Loucy (cell line): Measurements from ENCODE around the gene PUM1.

Source experiments
- H2AFZ ChIP-seq: fragments of 200-600 bp; sonication (generic); 2 replicates; pipeline ENCODE4 v1.6.0; 2016; ENCODE audit warnings: antibody characterized with exemption, mild to moderate bottlenecking, low read length, moderate library complexity
- H3F3A ChIP-seq: fragments of 200-600 bp; 2 replicates; pipeline ENCODE4 v1.6.0; 2016; ENCODE audit warnings: antibody characterized with exemption, low read depth, mild to moderate bottlenecking
- H3K27me3 ChIP-seq: fragments of 200-600 bp; sonication (generic); 2 replicates; pipeline ENCODE4 v1.6.1; 2014; ENCODE audit warnings: low read length, mild to moderate bottlenecking; ENCODE audit not compliant: insufficient read depth, poor library complexity, severe bottlenecking
- H3K36me3 ChIP-seq: fragments of 200-600 bp; sonication (generic); 2 replicates; pipeline ENCODE4 v1.6.1; 2016; ENCODE audit warnings: low read length; ENCODE audit not compliant: insufficient read depth
- H3K4me1 ChIP-seq: fragments of 200-600 bp; sonication (generic); 2 replicates; pipeline ENCODE4 v1.5.1; 2014; ENCODE audit warnings: low read length, mild to moderate bottlenecking; ENCODE audit not compliant: insufficient read depth, poor library complexity, severe bottlenecking
- H3K4me2 ChIP-seq: fragments of 200-600 bp; sonication (generic); 2 replicates; pipeline ENCODE4 v1.6.0; 2014; ENCODE audit warnings: antibody characterized with exemption, low read length, low read depth, mild to moderate bottlenecking; ENCODE audit not compliant: poor library complexity, severe bottlenecking
- H3K4me3 ChIP-seq: fragments of 200-600 bp; sonication (generic); 2 replicates; pipeline ENCODE4 v1.5.1; 2014; ENCODE audit warnings: low read length, mild to moderate bottlenecking, mixed read lengths; ENCODE audit not compliant: poor library complexity, severe bottlenecking
- H3K79me2 ChIP-seq: fragments of 200-600 bp; sonication (generic); 2 replicates; pipeline ENCODE4 v1.6.1; 2014; ENCODE audit warnings: low read length; ENCODE audit not compliant: insufficient read depth
- H3K9ac ChIP-seq: fragments of 200-600 bp; sonication (generic); 2 replicates; pipeline ENCODE4 v1.6.0; 2014; ENCODE audit warnings: mild to moderate bottlenecking, low read depth, low read length, moderate library complexity; ENCODE audit not compliant: poor library complexity, severe bottlenecking
- H3K9me2 ChIP-seq: fragments of 200-600 bp; sonication (generic); replicated peaks from 2 replicates; pipeline ENCODE4 v1.6.1; 2016; ENCODE audit warnings: low read depth, low read length, mixed read lengths
- H3K9me3 ChIP-seq: fragments of 200-600 bp; sonication (generic); 2 replicates; pipeline ENCODE4 v1.6.1; 2014; ENCODE audit warnings: mild to moderate bottlenecking, antibody characterized with exemption, low read length, low read depth; ENCODE audit not compliant: insufficient read depth
- H4K20me1 ChIP-seq: fragments of 200-600 bp; sonication (generic); 2 replicates; pipeline ENCODE4 v1.6.0; 2014; ENCODE audit warnings: antibody characterized with exemption, low read length, mild to moderate bottlenecking; ENCODE audit not compliant: insufficient read depth, poor library complexity, severe bottlenecking
- EZH2phosphoT487 ChIP-seq: fragments of 200-600 bp; IDR thresholded peaks from 2 replicates; pipeline ENCODE4 v1.6.1; 2018; ENCODE audit warnings: antibody characterized with exemption, mild to moderate bottlenecking, moderate library complexity, borderline replicate concordance
- TF ChIP-seq, protein P1 (sequence below): fragments of 200-600 bp; sonication (generic); conservative IDR thresholded peaks from 2 replicates; pipeline ENCODE4 v1.5.1; 2014; ENCODE audit warnings: mild to moderate bottlenecking, antibody characterized with exemption, low read length

PUM1 gene

DNA sequence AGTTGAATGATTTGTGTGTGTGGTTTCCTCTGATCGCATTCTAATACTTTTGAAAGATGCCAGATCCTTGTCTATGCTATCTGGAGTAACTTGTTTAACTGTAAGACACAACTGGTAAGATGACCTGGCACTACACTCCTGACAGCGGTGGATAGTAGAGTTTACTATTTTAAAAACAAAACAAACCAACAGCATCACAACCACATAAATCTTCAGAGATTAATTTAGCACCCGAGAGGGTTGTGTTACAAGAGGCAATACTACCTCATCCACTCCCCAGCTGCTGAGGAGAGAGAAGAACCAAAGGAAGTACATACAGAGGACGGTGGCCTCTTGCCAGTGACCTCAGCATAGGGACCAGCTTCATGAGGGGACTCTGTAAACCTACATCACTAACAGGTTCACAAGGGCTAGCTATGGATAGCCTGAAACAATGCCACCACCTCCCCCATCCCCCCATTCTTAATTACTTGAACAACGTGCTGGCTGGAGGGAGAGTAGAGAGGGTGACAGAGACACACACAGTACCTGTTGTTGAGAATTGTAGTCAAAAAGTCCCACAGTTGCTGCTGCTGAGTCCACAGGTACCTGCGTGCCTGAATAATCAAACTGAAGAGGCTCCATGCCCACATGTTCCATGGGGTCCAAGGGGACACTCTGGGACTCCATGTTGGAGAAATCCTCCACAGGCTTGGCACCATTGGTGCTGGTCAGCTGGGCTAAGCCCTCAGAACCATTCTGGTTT, 73.5 kb downstream of the PUM1 start:
- Histone ChIP-seq H3K9ac (no peak overlapping the region), H4K20me1 (peaks cover 98% of the 10 kb centered on the region), H3K79me2 (peaks cover 95% of the 10 kb centered on the region), H3K9me3 (no peaks in the 10 kb centered on the region), H3F3A (no peaks in the 10 kb centered on the region; the same call in 1 of the 2 replicates), H2AFZ (no peak overlapping the region), H3K27me3 (no peaks in the 10 kb centered on the region), H3K9me2 (no peaks in the 10 kb centered on the region), H3K4me2 (no peak overlapping the region), H3K4me3 (no peak overlapping the region), H3K36me3 (peaks cover 94% of the 10 kb centered on the region), H3K4me1 (no peaks in the 10 kb centered on the region)
- TF ChIP-seq EZH2phosphoT487 = no peak
- TF ChIP-seq, protein P1, sequence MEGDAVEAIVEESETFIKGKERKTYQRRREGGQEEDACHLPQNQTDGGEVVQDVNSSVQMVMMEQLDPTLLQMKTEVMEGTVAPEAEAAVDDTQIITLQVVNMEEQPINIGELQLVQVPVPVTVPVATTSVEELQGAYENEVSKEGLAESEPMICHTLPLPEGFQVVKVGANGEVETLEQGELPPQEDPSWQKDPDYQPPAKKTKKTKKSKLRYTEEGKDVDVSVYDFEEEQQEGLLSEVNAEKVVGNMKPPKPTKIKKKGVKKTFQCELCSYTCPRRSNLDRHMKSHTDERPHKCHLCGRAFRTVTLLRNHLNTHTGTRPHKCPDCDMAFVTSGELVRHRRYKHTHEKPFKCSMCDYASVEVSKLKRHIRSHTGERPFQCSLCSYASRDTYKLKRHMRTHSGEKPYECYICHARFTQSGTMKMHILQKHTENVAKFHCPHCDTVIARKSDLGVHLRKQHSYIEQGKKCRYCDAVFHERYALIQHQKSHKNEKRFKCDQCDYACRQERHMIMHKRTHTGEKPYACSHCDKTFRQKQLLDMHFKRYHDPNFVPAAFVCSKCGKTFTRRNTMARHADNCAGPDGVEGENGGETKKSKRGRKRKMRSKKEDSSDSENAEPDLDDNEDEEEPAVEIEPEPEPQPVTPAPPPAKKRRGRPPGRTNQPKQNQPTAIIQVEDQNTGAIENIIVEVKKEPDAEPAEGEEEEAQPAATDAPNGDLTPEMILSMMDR = no peak

DNA sequence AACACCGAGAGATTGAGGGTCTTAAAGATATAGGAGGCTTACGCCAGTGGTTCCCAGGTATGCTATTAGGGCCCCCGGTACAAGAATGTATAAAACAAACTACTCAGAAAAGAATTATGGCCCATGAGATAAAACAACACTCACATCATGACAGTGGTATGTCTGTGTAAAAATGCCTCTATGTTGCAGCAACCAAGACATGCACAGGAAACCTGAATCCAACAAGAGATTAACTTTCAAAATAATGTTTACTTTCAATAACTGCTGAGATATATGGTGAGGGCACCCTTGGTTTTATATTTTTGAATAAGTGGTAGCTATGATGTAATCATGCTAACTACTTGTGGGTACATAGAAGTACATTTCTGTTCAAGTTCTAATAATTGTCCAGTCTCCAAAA, 74.9 kb downstream of the PUM1 start:
- Histone ChIP-seq H4K20me1 (peaks cover 96% of the 10 kb centered on the region), H3K27me3 (no peaks in the 10 kb centered on the region), H3K4me2 (no peak overlapping the region), H3K9ac (no peak overlapping the region), H3K4me3 (no peak overlapping the region), H3K79me2 (peaks cover 95% of the 10 kb centered on the region), H3K9me2 (no peaks in the 10 kb centered on the region), H2AFZ (no peak overlapping the region), H3F3A (no peaks in the 10 kb centered on the region; the same call in 1 of the 2 replicates), H3K4me1 (no peaks in the 10 kb centered on the region), H3K36me3 (peaks cover 91% of the 10 kb centered on the region), H3K9me3 (no peaks in the 10 kb centered on the region)
- TF ChIP-seq, protein P1 = no peak
- TF ChIP-seq EZH2phosphoT487 = no peak

DNA sequence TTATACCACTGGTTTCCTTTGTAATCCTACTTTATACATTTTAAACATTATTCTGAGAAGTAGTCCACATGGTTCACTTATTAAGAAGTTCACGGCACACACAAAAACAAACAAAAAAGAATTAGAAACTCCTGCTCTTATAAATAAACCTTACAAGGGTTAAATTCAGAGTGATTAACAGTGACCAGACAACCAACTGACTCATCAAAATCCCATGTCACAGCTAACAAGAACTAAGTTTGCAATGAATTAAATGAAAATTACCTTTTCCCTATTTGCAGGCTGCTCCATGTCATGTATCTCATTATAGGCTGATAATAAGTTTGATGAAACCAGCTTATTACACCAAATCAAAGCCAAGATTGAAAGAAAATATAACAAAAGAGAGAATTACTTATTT, 77.5 kb downstream of the PUM1 start:
- Histone ChIP-seq H3F3A (no peaks in the 10 kb centered on the region; the same call in 1 of the 2 replicates), H3K79me2 (peaks cover 97% of the 10 kb centered on the region), H3K27me3 (no peaks in the 10 kb centered on the region), H3K36me3 (peaks cover 91% of the 10 kb centered on the region), H3K4me2 (no peak overlapping the region), H4K20me1 (peaks cover 96% of the 10 kb centered on the region), H3K4me3 (no peak overlapping the region), H3K9me3 (no peaks in the 10 kb centered on the region), H3K9ac (no peak overlapping the region), H3K9me2 (no peaks in the 10 kb centered on the region), H3K4me1 (no peaks in the 10 kb centered on the region), H2AFZ (no peak overlapping the region)
- no peak for TF ChIP-seq EZH2phosphoT487
- TF ChIP-seq, protein P1 = no peak
